ENCODE data around the gene METTL21A. TPM values are rescaled to one million over a fixed set of nuclear protein-coding genes. Genes with fewer than 3 reads are reported as not detected.
A peak's percentile ranks its signal among the peaks of the same experiment; 100 is the strongest.
"Not testable (repeated sequence)": the region's sequence is repeated elsewhere in the genome, so short reads cannot be mapped to it uniquely, and the experiment has no call there.

METTL21A gene
- total RNA-seq, 8 experiments from 2014 or later: 9.2 to 25.2 (median 15.7) TPM

- Histone ChIP-seq H3K4me3 (no peak overlapping the region), H3K4me1 (replicated peaks in 1 of 2) (no peaks in the 10 kb centered on the region), H3K27ac (no peak overlapping the region)
- ATAC-seq (replicated peaks in 6 of 8): no peak
- in situ Hi-C loops (cut with MboI; ENCODE audit: low pct_unique_long_range_greater_than_20kb in 2 of 9, low sequenced_read_pairs in 9 of 9, unreplicated experiment in 9 of 9): loop anchor here in 1 of 9 experiments (25.0 kb wide), 1 partner anchor 422 kb away; no protein-coding TSS in a partner anchor
Observed at GRCh38 chr2:207640160-207640559, 15.0 kb upstream of the METTL21A start.

- in situ Hi-C loops (cut with MboI; ENCODE audit: low pct_unique_long_range_greater_than_20kb in 2 of 9, low sequenced_read_pairs in 9 of 9, unreplicated experiment in 9 of 9): loop anchor here in 1 of 9 experiments (10.0 to 25.0 kb wide), 2 partner anchors 66 to 423 kb away; no protein-coding TSS in a partner anchor
- H3K27ac ChIP-seq; H3K4me3 ChIP-seq; H3K4me1 ChIP-seq (replicated peaks in 1 of 2); ATAC-seq (replicated peaks in 6 of 8): not testable (repeated sequence)
- WGBS, 10 experiments: 50 to 100% (median 73%) methylated on average over 1 to 3 of the region's 3 CpGs; no CpG with 5 or more reads in 3 of the 10 experiments
Observed at GRCh38 chr2:207639288-207639687, 14.1 kb upstream of the METTL21A start.

GRCh38 chr2:207635468-207636200, 10.4 kb upstream of the METTL21A start:
- in situ Hi-C loops (cut with MboI; ENCODE audit: low pct_unique_long_range_greater_than_20kb in 2 of 9, low sequenced_read_pairs in 9 of 9, unreplicated experiment in 9 of 9): loop anchor here in 1 of 9 experiments (10.0 to 25.0 kb wide), 2 partner anchors 69 to 427 kb away; no protein-coding TSS in a partner anchor
- Histone ChIP-seq H3K4me3 (no peak overlapping the region), H3K4me1 (replicated peaks in 1 of 2) (no peaks in the 10 kb centered on the region), H3K27ac (no peak overlapping the region)
- WGBS, 10 experiments: 43 to 81% (median 71%) methylated on average over 1 to 8 of the region's 11 CpGs
- peak; percentile 27 to 75 (median 61) for ATAC-seq (replicated peaks in 6 of 8)

GRCh38 chr2:207633686-207634085, 8.5 kb upstream of the METTL21A start:
- H3K27ac ChIP-seq: no peak overlapping the region
- no peak for ATAC-seq (replicated peaks in 6 of 8)
- no peak overlapping the region for H3K4me3 ChIP-seq
- in situ Hi-C loops (cut with MboI; ENCODE audit: low pct_unique_long_range_greater_than_20kb in 2 of 9, low sequenced_read_pairs in 9 of 9, unreplicated experiment in 9 of 9): loop anchor here in 1 of 9 experiments (10.0 to 25.0 kb wide), 2 partner anchors 71 to 429 kb away; no protein-coding TSS in a partner anchor
- no peaks in the 10 kb centered on the region for H3K4me1 ChIP-seq (replicated peaks in 1 of 2)
- WGBS, 10 experiments: 52 to 92% (median 79%) methylated on average over 1 to 3 of the region's 3 CpGs; no CpG with 5 or more reads in 2 of the 10 experiments

GRCh38 chr2:207632575-207633493, 7.6 kb upstream of the METTL21A start:
- in situ Hi-C loops (cut with MboI; ENCODE audit: low pct_unique_long_range_greater_than_20kb in 2 of 9, low sequenced_read_pairs in 9 of 9, unreplicated experiment in 9 of 9): loop anchor here in 1 of 9 experiments (10.0 to 25.0 kb wide), 2 partner anchors 72 to 429 kb away; no protein-coding TSS in a partner anchor
- Histone ChIP-seq H3K4me3 (no peak overlapping the region), H3K4me1 (replicated peaks in 1 of 2) (no peaks in the 10 kb centered on the region), H3K27ac (no peak overlapping the region)
- peak in 3 of 8 experiments; percentile 88 to 92 (median 90) for ATAC-seq (replicated peaks in 6 of 8)
- 76 to 100% (median 95%) methylated on average over 1 to 8 of the region's 8 CpGs; no CpG with 5 or more reads in 2 of the 10 experiments for WGBS, 10 experiments

GRCh38 chr2:207630491-207630890, 5.3 kb upstream of the METTL21A start:
- Histone ChIP-seq H3K4me1 (replicated peaks in 1 of 2) (no peaks in the 10 kb centered on the region), H3K4me3 (no peak overlapping the region), H3K27ac (no peak overlapping the region)
- in situ Hi-C loops (cut with MboI; ENCODE audit: low pct_unique_long_range_greater_than_20kb in 2 of 9, low sequenced_read_pairs in 9 of 9, unreplicated experiment in 9 of 9): loop anchor here in 1 of 9 experiments (10.0 to 25.0 kb wide), 2 partner anchors 74 to 432 kb away; no protein-coding TSS in a partner anchor
- ATAC-seq (replicated peaks in 6 of 8): no peak
- 67 to 100% (median 79%) methylated on average over 2 to 3 of the region's 4 CpGs; no CpG with 5 or more reads in 3 of the 10 experiments for WGBS, 10 experiments

- 40 to 71% (median 62%) methylated on average over 1 of the region's 1 CpG; no CpG with 5 or more reads in 6 of the 10 experiments for whole genome bisulfite sequencing, 10 experiments
- ATAC-seq (replicated peaks in 6 of 8): no peak
- Histone ChIP-seq H3K4me3 (no peak overlapping the region), H3K27ac (no peak overlapping the region), H3K4me1 (replicated peaks in 1 of 2) (no peaks in the 10 kb centered on the region)
- in situ Hi-C loops (cut with MboI; ENCODE audit: low pct_unique_long_range_greater_than_20kb in 2 of 9, low sequenced_read_pairs in 9 of 9, unreplicated experiment in 9 of 9): loop anchor here in 1 of 9 experiments (25.0 kb wide), 1 partner anchor 433 kb away; no protein-coding TSS in a partner anchor
Observed at GRCh38 chr2:207629553-207629952, 4.4 kb upstream of the METTL21A start.

GRCh38 chr2:207624185-207625013, 795 bp downstream of the METTL21A start:
- Histone ChIP-seq H3K4me1 (replicated peaks in 1 of 2) (peaks cover 5 to 7% of the 10 kb centered on the region in 2 donors), H3K27ac (peak overlapping the region; percentile 67 to 81), H3K4me3 (peak overlapping the region; percentile 72 to 88 (median 81))
- ATAC-seq (replicated peaks in 6 of 8): peak; percentile 20 to 56 (median 32)
- 0 to 5% (median 2%) methylated on average over 1 to 26 of the region's 47 CpGs for WGBS, 10 experiments
- in situ Hi-C loops (cut with MboI; ENCODE audit: low pct_unique_long_range_greater_than_20kb in 2 of 9, low sequenced_read_pairs in 9 of 9, unreplicated experiment in 9 of 9): loop anchor here in 1 of 9 experiments (25.0 kb wide), 1 partner anchor 438 kb away; no protein-coding TSS in a partner anchor

GRCh38 chr2:207621501-207622039, 3.6 kb downstream of the METTL21A start:
- 86 to 100% (median 93%) methylated on average over 1 to 7 of the region's 10 CpGs; no CpG with 5 or more reads in 3 of the 10 experiments for WGBS, 10 experiments
- no peak overlapping the region for H3K4me3 ChIP-seq
- peaks cover 5 to 7% of the 10 kb centered on the region in 2 donors for H3K4me1 ChIP-seq (replicated peaks in 1 of 2)
- in situ Hi-C loops (cut with MboI; ENCODE audit: low pct_unique_long_range_greater_than_20kb in 2 of 9, low sequenced_read_pairs in 9 of 9, unreplicated experiment in 9 of 9): no loop called here
- H3K27ac ChIP-seq: no peak overlapping the region
- ATAC-seq (replicated peaks in 6 of 8): no peak

GRCh38 chr2:207619764-207620203, 5.4 kb downstream of the METTL21A start:
- Histone ChIP-seq H3K27ac (no peak overlapping the region), H3K4me1 (replicated peaks in 1 of 2) (peaks cover 5 to 7% of the 10 kb centered on the region in 2 donors), H3K4me3 (no peak overlapping the region)
- ATAC-seq (replicated peaks in 6 of 8): no peak
- in situ Hi-C loops (cut with MboI; ENCODE audit: low pct_unique_long_range_greater_than_20kb in 2 of 9, low sequenced_read_pairs in 9 of 9, unreplicated experiment in 9 of 9): no loop called here
- WGBS, 10 experiments: 56 to 100% (median 82%) methylated on average over 1 to 4 of the region's 4 CpGs; no CpG with 5 or more reads in 2 of the 10 experiments

- in situ Hi-C loops (cut with MboI; ENCODE audit: low pct_unique_long_range_greater_than_20kb in 2 of 9, low sequenced_read_pairs in 9 of 9, unreplicated experiment in 9 of 9): no loop called here
- Histone ChIP-seq H3K4me3 (no peak overlapping the region), H3K27ac (no peak overlapping the region), H3K4me1 (replicated peaks in 1 of 2) (no peaks in the 10 kb centered on the region)
- ATAC-seq (replicated peaks in 6 of 8): peak in 3 of 8 experiments; percentile 13 to 93 (median 85)
- 18 to 98% (median 73%) methylated on average over 1 to 6 of the region's 6 CpGs for WGBS, 10 experiments
Observed at GRCh38 chr2:207617011-207617671, 8.1 kb downstream of the METTL21A start.
